Lung (tissue), 12 donors: ENCODE measurements around the gene C1GALT1. TPM values are rescaled to one million over a fixed set of nuclear protein-coding genes. Genes with fewer than 3 reads are reported as not detected.

Experiments used
- ATAC-seq: fragments of 200-7000 bp; cut with Tn5 transposase; one replicate; pipeline ENCODE4 v1.9.1; 2020; ENCODE audit warnings: moderate number of reproducible peaks; ENCODE audit not compliant: insufficient read depth, low FRiP score
- DNase-seq, 3 donors: peaks; one replicate each; pipeline ENCODE4 v3.0.0-alpha.2; 2013 to 2017
- H3K27ac ChIP-seq, 2 donors: one replicate each; pipeline ENCODE4 v1.5.1; 2013; ENCODE audit warnings: mild to moderate bottlenecking in 2 of 2, moderate library complexity in 2 of 2, control low read depth in 1 of 2, inconsistent platforms in 1 of 2, low read depth in 1 of 2, low read length in 1 of 2
- H3K27me3 ChIP-seq, 3 donors: one replicate each; pipeline ENCODE4 v1.5.1; 2013; ENCODE audit warnings: low read length in 2 of 3; ENCODE audit not compliant: control insufficient read depth in 3 of 3, insufficient read depth in 3 of 3
- H3K36me3 ChIP-seq, 4 donors: one replicate each; pipeline ENCODE4 v1.5.1; 2013; ENCODE audit warnings: low read length in 4 of 4, mild to moderate bottlenecking in 1 of 4, moderate library complexity in 1 of 4; ENCODE audit not compliant: control insufficient read depth in 4 of 4, insufficient read depth in 4 of 4
- H3K4me1 ChIP-seq, 5 donors: one replicate each; pipeline ENCODE4 v1.5.1; 2013; ENCODE audit warnings: low read length in 5 of 5, mild to moderate bottlenecking in 2 of 5, moderate library complexity in 1 of 5; ENCODE audit not compliant: control insufficient read depth in 5 of 5, insufficient read depth in 5 of 5
- H3K4me3 ChIP-seq: one replicate; pipeline ENCODE4 v1.5.1; 2013; ENCODE audit warnings: mild to moderate bottlenecking, control low read depth, moderate library complexity
- H3K9ac ChIP-seq, 2 donors: one replicate each; pipeline ENCODE4 v1.5.1; 2013; ENCODE audit warnings: low read length in 2 of 2, control low read depth in 1 of 2; ENCODE audit not compliant: insufficient read depth in 1 of 2
- H3K9me3 ChIP-seq, 4 donors: one replicate each; pipeline ENCODE4 v1.5.1; 2013; ENCODE audit warnings: low read length in 3 of 4, mild to moderate bottlenecking in 1 of 4, moderate library complexity in 1 of 4; ENCODE audit not compliant: control insufficient read depth in 4 of 4, insufficient read depth in 3 of 4
- WGBS, 2 donors: extraction: QIAGEN DNeasy Blood & Tissue Kit; methylation state at CpG; one replicate each; pipeline ENCODE4 v1.1.7; 2013; 5-methylcytosine and 5-hydroxymethylcytosine counted together
- polyA plus RNA-seq, 2 donors: library from polyadenylated mRNA; stranded (reverse); fragments of 200-250 nt; gene quantifications; one replicate each; pipeline ENCODE4 v1.2.1, GENCODE V29; 2013
- total RNA-seq, 2 donors: library from RNA; depleted of rRNA in 1 of 2; stranded (reverse); fragments of >200 nt in 1 of 2; gene quantifications; one replicate each; pipeline ENCODE4 v1.2.1, GENCODE V29; 2014 to 2021
- TF ChIP-seq, protein P1 (sequence below): IDR thresholded peaks from 2 replicates; pipeline ENCODE4 v1.5.1; 2012; ENCODE audit warnings: mild to moderate bottlenecking; ENCODE audit errors: control extremely low read depth, extremely low read depth
- donor health status: control.
- donor health status: control.
- donor health status: Bipolar disorder and iron deficiency.
- donor health status: healthy.
- donor health status: DM: yes; HTN: yes; CAD: no.

The C1GALT1 gene
- total and polyA plus RNA-seq, 4 donors: 10.5 to 39.5 (median 23.3) TPM

DNA sequence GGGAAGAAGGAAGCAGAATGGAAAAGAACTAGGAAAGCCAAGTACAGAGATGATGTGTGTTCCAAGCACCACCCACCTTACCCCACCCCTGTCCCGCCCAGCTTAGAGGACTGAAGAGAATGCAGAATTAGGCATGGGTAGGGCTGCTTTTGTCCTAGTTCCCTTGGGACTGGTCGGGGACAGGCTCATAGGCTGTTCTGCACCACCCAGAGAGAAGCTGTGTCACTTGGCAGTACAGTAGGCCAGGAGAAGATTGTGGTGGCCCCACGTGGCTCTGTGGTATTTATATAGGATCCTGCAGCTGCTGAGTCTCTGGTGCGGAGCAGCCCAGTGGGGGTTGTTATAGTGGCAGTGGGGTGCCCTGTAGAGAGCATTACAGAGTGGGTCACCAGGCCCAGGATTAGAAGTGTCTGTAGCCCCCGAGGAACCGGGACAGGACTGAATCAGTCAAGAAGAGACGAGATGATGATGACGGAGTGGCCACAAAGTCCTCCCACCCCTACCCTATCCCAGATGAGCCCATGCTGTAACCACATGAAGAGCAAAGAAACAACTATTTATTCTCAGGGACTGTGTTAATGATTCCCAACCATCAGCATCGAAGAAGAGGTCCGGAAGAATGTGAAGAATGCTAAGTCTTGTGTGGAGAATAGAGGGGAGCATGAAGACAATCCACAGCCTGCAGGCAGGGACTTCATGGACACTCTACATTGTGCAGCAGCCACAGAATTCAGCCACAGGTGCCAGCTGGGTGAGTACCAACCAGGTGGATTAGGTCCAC is 88.9 kb downstream of the C1GALT1 start:
- Histone ChIP-seq H3K9me3 (peaks cover 0 to 2% (median 0%) of the 10 kb centered on the region in 4 donors), H3K4me3 (no peak overlapping the region), H3K4me1 (peaks cover 0 to 5% (median 0%) of the 10 kb centered on the region in 5 donors), H3K27me3 (no peaks in the 10 kb centered on the region), H3K9ac (no peak overlapping the region), H3K27ac (no peak overlapping the region), H3K36me3 (no peaks in the 10 kb centered on the region)
- WGBS, 2 donors: 88 to 95% methylated on average over 10 of the region's 10 CpGs
- TF ChIP-seq, protein P1, sequence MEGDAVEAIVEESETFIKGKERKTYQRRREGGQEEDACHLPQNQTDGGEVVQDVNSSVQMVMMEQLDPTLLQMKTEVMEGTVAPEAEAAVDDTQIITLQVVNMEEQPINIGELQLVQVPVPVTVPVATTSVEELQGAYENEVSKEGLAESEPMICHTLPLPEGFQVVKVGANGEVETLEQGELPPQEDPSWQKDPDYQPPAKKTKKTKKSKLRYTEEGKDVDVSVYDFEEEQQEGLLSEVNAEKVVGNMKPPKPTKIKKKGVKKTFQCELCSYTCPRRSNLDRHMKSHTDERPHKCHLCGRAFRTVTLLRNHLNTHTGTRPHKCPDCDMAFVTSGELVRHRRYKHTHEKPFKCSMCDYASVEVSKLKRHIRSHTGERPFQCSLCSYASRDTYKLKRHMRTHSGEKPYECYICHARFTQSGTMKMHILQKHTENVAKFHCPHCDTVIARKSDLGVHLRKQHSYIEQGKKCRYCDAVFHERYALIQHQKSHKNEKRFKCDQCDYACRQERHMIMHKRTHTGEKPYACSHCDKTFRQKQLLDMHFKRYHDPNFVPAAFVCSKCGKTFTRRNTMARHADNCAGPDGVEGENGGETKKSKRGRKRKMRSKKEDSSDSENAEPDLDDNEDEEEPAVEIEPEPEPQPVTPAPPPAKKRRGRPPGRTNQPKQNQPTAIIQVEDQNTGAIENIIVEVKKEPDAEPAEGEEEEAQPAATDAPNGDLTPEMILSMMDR: no peak
- ATAC-seq (no peak), DNase-seq (no peak)

DNA sequence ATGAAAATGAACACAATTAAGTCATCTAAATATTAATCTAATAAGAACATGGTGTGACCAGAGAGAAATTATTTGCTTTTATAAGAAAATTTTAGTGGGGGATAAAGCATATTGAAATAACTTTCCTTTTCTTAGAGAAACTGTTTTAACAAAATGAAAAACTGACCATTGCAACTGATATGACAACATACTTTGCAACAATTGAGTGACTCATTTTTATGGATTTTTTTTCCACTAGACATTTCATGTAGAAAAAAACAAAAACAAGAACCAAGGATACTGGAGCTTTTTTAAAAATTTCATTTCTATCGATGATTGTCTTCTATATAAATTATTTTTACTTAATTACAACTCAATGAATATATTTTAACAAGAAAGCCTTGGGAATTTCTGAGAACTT is 90.0 kb downstream of the C1GALT1 start:
- no peak overlapping the region for H3K27ac ChIP-seq
- WGBS, 2 donors: 94 to 96% methylated on average over 1 of the region's 1 CpG
- ATAC-seq: no peak
- DNase-seq: no peak
- H3K9ac ChIP-seq: no peak overlapping the region
- H3K4me1 ChIP-seq: peaks cover 0 to 5% (median 0%) of the 10 kb centered on the region in 5 donors
- H3K27me3 ChIP-seq: no peaks in the 10 kb centered on the region
- no peak overlapping the region for H3K4me3 ChIP-seq
- TF ChIP-seq, protein P1: no peak
- H3K36me3 ChIP-seq: no peaks in the 10 kb centered on the region
- H3K9me3 ChIP-seq: peaks cover 0 to 3% (median 0%) of the 10 kb centered on the region in 4 donors

DNA sequence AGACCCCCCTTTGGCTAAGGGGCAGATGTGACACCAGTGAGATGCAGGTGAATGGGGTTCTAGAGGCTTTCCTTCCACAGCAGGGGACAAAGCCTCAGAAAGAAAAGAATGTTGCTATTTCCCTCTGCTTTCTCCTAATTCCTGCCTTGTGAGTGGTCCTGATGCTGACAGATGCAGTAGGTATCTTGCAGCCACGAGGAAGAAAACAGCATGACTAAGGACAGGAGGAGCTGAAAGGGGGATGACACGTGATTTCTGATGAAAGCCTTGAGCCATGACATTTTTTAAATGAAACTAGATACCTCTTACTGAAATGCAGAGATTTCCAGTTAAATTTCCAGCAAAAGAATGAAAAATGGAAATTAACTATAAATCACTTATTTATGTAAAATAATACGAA is 92.4 kb downstream of the C1GALT1 start:
- Histone ChIP-seq H3K4me1 (peaks cover 0 to 5% (median 0%) of the 10 kb centered on the region in 5 donors), H3K27ac (no peak overlapping the region), H3K27me3 (no peaks in the 10 kb centered on the region), H3K9ac (no peak overlapping the region), H3K9me3 (peaks cover 0 to 3% (median 0%) of the 10 kb centered on the region in 4 donors), H3K4me3 (no peak overlapping the region), H3K36me3 (no peaks in the 10 kb centered on the region)
- 75 to 76% methylated on average over 3 of the region's 3 CpGs for WGBS, 2 donors
- TF ChIP-seq, protein P1: no peak
- ATAC-seq: no peak
- DNase-seq: no peak
